Lower lobe of right lung (tissue), 2 donors: ENCODE results near the gene CDC45. TPM values are rescaled to one million over a fixed set of nuclear protein-coding genes. Genes with fewer than 3 reads are reported as not detected.
"Not testable (repeated sequence)": the region's sequence is repeated elsewhere in the genome, so short reads cannot be mapped to it uniquely, and the experiment has no call there.

Experiments used
- ATAC-seq, 2 donors: fragments of 200-7000 bp; cut with Tn5 transposase; one replicate each; pipeline ENCODE4 v1.9.1; 2020 to 2022; ENCODE audit warnings: mild to moderate bottlenecking in 2 of 2, moderate library complexity in 2 of 2
- DNase-seq: peaks from one replicate; pipeline ENCODE4 v3.0.0-alpha.2; 2020
- H3K27ac ChIP-seq: fragments of 200-600 bp; one replicate; pipeline ENCODE4 v1.8.0; 2022
- H3K27me3 ChIP-seq: fragments of 200-600 bp; one replicate; pipeline ENCODE4 v1.8.0; 2022; ENCODE audit warnings: low read depth
- H3K36me3 ChIP-seq: fragments of 200-600 bp; one replicate; pipeline ENCODE4 v1.8.0; 2022; ENCODE audit warnings: mild to moderate bottlenecking
- H3K4me1 ChIP-seq: fragments of 200-600 bp; one replicate; pipeline ENCODE4 v1.8.0; 2022
- H3K4me3 ChIP-seq: fragments of 200-600 bp; one replicate; pipeline ENCODE4 v1.8.0; 2022; ENCODE audit warnings: mild to moderate bottlenecking
- H3K9me3 ChIP-seq: fragments of 200-600 bp; one replicate; pipeline ENCODE4 v1.8.0; 2022
- intact Hi-C: fragments of 100-400 bp; cut with DNase I; formaldehyde crosslinking; loops from one replicate; pipeline ENCODE4 v1.11.0; 2022
- total RNA-seq: library from RNA; stranded (reverse); fragmentation: NEBNext Ultra II Directional; extraction: Animal tissue kit (Norgen Biotek cat#: 25700); gene quantifications from one replicate; pipeline ENCODE4 v1.2.1, GENCODE V29; 2021
- TF ChIP-seq, protein P1 (sequence below): fragments of 200-600 bp; IDR thresholded peaks from one replicate; pipeline ENCODE4 v1.8.0; 2022; ENCODE audit warnings: antibody characterized with exemption, mild to moderate bottlenecking
- donor health status: DM: no; HTN: yes; CAD: no; lungs with severe emphysema.

The CDC45 gene
- total RNA-seq, 1 donor from 2014 or later, result 1.4 TPM

DNA sequence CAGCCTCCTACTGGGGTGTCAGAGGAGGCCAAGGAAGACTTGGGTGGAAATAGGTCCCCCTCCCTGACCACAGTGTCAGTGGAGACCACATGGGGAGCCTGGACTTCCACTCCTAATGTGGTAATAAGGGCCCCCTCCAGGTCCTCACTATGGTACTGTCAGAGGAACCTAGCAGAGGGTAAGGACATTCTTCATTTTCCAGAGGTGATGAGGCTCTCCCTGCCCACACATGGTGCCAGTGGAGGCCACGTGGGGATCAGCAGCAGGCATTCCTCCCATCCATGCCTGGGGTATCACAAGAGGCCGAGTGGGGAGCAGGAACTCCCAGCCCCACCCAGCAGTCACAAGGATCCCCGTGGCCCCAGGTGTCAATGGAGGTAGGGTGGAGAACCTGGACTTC lies 51.0 kb downstream of the CDC45 start:
- no peaks in the 10 kb centered on the region for H3K36me3 ChIP-seq
- intact Hi-C loops, result no loop called here
- peaks cover 14% of the 10 kb centered on the region for H3K27me3 ChIP-seq

DNA sequence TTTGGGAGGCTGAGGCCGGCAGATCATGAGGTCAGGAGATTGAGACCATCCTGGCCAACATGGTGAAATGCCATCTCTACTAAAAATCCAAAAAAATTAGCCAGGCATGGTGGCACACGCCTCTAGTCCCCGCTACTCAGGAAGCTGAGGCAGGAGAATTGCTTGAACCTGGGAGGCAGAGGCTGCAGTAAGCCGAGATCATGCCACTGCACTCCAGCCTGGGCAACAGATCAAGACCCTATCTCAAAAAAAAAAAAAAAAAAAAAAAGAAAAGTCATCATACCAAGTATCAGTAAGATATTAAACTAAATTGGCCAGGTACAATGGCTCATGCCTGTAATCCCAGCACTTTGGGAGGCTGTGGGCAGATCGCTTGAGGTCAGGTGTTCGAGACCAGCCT lies 51.6 kb downstream of the CDC45 start:
- intact Hi-C loops, H3K27me3 ChIP-seq, H3K4me3 ChIP-seq, H3K9me3 ChIP-seq, DNase-seq, H3K36me3 ChIP-seq, H3K27ac ChIP-seq, ATAC-seq, H3K4me1 ChIP-seq: not testable (repeated sequence)

More for the DNA sequence above, 51.0 kb downstream of the CDC45 start:
- H3K27ac ChIP-seq, result no peak overlapping the region
- no peak overlapping the region for H3K4me3 ChIP-seq
- ATAC-seq, result no peak
- TF ChIP-seq, protein P1, sequence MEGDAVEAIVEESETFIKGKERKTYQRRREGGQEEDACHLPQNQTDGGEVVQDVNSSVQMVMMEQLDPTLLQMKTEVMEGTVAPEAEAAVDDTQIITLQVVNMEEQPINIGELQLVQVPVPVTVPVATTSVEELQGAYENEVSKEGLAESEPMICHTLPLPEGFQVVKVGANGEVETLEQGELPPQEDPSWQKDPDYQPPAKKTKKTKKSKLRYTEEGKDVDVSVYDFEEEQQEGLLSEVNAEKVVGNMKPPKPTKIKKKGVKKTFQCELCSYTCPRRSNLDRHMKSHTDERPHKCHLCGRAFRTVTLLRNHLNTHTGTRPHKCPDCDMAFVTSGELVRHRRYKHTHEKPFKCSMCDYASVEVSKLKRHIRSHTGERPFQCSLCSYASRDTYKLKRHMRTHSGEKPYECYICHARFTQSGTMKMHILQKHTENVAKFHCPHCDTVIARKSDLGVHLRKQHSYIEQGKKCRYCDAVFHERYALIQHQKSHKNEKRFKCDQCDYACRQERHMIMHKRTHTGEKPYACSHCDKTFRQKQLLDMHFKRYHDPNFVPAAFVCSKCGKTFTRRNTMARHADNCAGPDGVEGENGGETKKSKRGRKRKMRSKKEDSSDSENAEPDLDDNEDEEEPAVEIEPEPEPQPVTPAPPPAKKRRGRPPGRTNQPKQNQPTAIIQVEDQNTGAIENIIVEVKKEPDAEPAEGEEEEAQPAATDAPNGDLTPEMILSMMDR, result no peak
- no peaks in the 10 kb centered on the region for H3K9me3 ChIP-seq
- peaks cover 10% of the 10 kb centered on the region for H3K4me1 ChIP-seq
- DNase-seq, result no peak

DNA sequence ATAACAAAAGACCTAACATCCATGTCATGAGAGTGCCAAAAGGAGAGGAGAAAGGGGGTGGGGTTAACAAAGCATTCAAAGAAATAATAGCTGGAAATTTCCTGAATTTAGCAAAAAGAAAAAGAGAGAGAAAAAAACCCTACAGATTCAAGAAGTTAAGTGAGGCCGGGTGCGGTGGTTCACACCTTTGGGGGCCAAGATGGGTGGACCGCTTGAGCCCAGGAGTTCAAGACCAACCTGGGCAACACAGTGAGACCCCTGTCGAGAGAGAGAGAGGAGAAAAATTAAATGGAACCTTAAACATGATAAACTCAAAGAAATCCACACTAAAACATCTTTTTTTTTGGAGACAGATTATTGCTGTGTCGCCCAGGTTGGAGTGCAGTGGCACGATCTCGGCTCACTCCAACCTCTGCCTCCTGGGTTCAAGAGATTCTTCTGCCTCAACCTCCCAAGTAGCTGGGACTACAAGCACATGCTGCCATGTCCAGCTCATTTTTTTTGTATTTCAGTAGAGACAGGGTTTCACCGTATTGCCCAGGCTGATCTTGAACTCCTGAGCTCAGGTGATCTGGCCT lies 53.4 kb downstream of the CDC45 start:
- DNase-seq (no peak), ATAC-seq (no peak)
- Histone ChIP-seq H3K4me3 (no peak overlapping the region), H3K4me1 (peaks cover 1% of the 10 kb centered on the region), H3K36me3 (no peaks in the 10 kb centered on the region), H3K9me3 (no peaks in the 10 kb centered on the region), H3K27me3 (no peaks in the 10 kb centered on the region), H3K27ac (no peak overlapping the region)
- TF ChIP-seq, protein P1, result no peak
- intact Hi-C loops, result no loop called here

DNA sequence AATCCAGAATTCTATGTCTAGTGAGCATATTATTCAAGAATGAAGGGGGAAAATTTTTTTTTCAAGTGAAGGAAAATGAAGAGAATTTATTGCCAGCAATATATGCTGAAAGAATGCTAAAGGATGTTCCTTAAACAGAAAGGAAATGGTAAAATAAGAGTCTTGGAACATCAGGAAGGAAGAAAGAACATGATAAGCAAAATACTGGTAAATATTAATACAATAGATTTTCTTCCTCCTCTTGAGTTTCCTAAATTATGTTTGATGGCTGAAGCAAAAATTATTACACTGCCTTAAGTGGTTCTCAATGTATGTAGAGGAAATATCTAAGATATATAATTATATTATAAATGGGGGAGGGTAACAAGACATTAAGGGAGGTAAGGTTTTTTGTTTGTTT lies 54.1 kb downstream of the CDC45 start:
- Histone ChIP-seq H3K9me3 (no peaks in the 10 kb centered on the region), H3K36me3 (no peaks in the 10 kb centered on the region), H3K27me3 (no peaks in the 10 kb centered on the region), H3K4me3 (no peak overlapping the region), H3K27ac (no peak overlapping the region), H3K4me1 (no peaks in the 10 kb centered on the region)
- TF ChIP-seq, protein P1, result no peak
- intact Hi-C loops, result no loop called here
- ATAC-seq (no peak), DNase-seq (no peak)

DNA sequence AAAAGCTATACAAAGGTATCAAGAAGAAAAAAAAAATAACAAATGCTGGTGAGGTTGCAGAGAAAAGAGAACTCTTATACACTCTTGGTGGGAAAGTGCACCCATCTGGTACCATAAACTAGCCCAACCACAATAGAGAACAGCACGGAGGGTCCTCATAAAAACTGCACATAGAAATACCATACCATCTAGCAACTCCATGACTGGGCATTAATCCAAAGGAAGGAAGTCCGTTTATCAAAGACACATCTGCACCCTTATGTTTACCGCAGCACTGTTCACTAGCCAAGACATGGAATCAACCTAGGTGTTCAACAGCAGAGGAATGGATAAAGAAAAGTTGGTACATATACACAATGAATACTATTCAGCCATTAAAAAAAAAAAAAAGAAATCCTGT lies 55.3 kb downstream of the CDC45 start:
- H3K4me1 ChIP-seq, result no peaks in the 10 kb centered on the region
- no peaks in the 10 kb centered on the region for H3K27me3 ChIP-seq
- TF ChIP-seq, protein P1, result no peak
- no peaks in the 10 kb centered on the region for H3K9me3 ChIP-seq
- DNase-seq, result no peak
- no peak overlapping the region for H3K27ac ChIP-seq
- intact Hi-C loops, result no loop called here
- no peak overlapping the region for H3K4me3 ChIP-seq
- ATAC-seq, result no peak
- no peaks in the 10 kb centered on the region for H3K36me3 ChIP-seq

DNA sequence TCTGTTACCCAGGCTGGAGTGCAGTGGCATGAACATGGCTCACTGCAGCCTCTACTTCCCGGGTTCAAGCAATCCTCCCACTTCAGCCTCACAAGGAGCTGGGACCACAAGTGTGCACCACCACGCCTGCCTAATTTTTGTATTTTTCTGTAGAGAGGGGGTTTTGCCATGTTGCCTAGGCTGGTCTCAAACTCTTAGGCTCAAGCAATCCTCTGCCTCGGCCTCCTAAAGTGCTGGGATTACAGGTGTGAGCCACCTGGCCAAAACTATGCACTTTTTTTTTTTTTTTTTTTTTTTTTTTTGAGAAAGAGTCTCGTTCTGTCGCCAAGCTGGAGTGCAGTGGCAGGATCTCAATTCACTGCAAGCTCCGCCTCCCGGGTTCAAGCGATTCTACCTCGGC lies 56.8 kb downstream of the CDC45 start:
- no peaks in the 10 kb centered on the region for H3K36me3 ChIP-seq
- no peaks in the 10 kb centered on the region for H3K27me3 ChIP-seq
- H3K4me3 ChIP-seq, result no peak overlapping the region
- intact Hi-C loops, result no loop called here
- ATAC-seq, result no peak
- DNase-seq, result no peak
- TF ChIP-seq, protein P1, result no peak
- no peaks in the 10 kb centered on the region for H3K4me1 ChIP-seq
- no peaks in the 10 kb centered on the region for H3K9me3 ChIP-seq
- no peak overlapping the region for H3K27ac ChIP-seq
